ENCODE results near the gene ERG28.

DNA sequence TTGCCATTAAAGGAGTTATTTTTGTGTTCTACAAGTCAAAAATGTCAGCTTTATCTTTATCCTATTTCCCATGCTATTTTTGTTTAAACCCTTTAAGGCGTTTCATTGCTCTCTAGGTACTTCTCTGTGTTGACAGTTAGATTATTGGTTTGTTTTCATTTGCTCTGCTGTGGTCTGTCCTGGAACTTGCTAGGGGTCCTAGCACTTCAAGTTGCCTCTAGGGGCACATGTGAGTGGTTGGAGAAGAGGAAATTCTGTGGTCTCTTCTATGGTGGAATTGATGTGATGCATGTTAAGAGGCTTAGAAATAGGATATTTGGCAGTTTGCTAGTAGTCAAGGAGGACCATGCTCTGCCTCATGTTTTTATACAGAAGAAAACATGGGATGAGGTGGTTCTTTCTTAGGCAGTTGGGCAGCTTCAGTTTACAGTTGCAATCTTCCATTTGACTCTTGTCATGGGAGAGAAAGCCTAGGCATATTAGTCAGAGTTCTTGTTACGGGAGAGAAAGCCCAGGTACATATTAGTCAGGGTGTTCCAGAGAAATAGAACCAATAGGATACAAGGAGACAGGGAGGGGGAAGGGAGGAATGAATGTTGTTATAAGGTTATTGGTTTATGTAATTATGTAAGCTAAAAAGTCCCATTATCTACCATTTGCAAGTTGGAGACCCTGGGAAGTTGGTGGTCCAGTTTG, 14.7 kb upstream of the ERG28 start:
- peak in 2 of 3 experiments; percentile 24 to 39; a peak in 3 of 6 replicates for TF ChIP-seq CTCF (IDR thresholded peaks at IDR 0.05 in 2 of 3, conservative IDR thresholded peaks at IDR 0.05 in 1 of 3; ENCODE audit: borderline replicate concordance in 1 of 3, insufficient read depth in 1 of 3, low read depth in 2 of 3, low read length in 2 of 3)
- TF ChIP-seq TCF7L2 (IDR thresholded peaks at IDR 0.05; ENCODE audit: borderline replicate concordance, extremely low read depth, insufficient read depth, insufficient read length) = no peak
- no peak for TF ChIP-seq ZFX (IDR thresholded peaks at IDR 0.05)
- TF ChIP-seq RAD21 (IDR thresholded peaks at IDR 0.05; ENCODE audit: low read depth) = no peak
- no peak for TF ChIP-seq ZNF274 (IDR thresholded peaks at IDR 0.05; ENCODE audit: low read depth, low read length)
- TF ChIP-seq CEBPB (IDR thresholded peaks at IDR 0.05; ENCODE audit: low read depth) = no peak
- TF ChIP-seq, protein P1, sequence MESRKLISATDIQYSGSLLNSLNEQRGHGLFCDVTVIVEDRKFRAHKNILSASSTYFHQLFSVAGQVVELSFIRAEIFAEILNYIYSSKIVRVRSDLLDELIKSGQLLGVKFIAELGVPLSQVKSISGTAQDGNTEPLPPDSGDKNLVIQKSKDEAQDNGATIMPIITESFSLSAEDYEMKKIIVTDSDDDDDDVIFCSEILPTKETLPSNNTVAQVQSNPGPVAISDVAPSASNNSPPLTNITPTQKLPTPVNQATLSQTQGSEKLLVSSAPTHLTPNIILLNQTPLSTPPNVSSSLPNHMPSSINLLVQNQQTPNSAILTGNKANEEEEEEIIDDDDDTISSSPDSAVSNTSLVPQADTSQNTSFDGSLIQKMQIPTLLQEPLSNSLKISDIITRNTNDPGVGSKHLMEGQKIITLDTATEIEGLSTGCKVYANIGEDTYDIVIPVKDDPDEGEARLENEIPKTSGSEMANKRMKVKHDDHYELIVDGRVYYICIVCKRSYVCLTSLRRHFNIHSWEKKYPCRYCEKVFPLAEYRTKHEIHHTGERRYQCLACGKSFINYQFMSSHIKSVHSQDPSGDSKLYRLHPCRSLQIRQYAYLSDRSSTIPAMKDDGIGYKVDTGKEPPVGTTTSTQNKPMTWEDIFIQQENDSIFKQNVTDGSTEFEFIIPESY (IDR thresholded peaks at IDR 0.05; ENCODE audit: extremely low read depth, insufficient replicate concordance, low read length) = no peak
- TF ChIP-seq JUND (IDR thresholded peaks at IDR 0.05) = no peak
- no peak for TF ChIP-seq EZH2 (IDR thresholded peaks at IDR 0.05)
- TF ChIP-seq EZH2phosphoT487 (IDR thresholded peaks at IDR 0.05; ENCODE audit: borderline replicate concordance) = no peak
- TF ChIP-seq YY1 (IDR thresholded peaks at IDR 0.05; ENCODE audit: extremely low read depth, insufficient replicate concordance, low read depth, low read length) = no peak
